Measurements from ENCODE around the gene FBF1.

Gene FBF1

GRCh38 chr17:75950855-75951554 lies 10.2 kb upstream of the FBF1 start:
- H3K9me2 ChIP-seq (replicated peaks; ENCODE audit: low read depth, low read length): no peaks in the 10 kb centered on the region
- no peak overlapping the region for H3K9ac ChIP-seq (ENCODE audit: low read depth, low read length, poor library complexity, severe bottlenecking)
- no peaks in the 10 kb centered on the region for H3K9me3 ChIP-seq (ENCODE audit: insufficient read depth, low read depth, low read length)
- TF ChIP-seq CTCF (conservative IDR thresholded peaks at IDR 0.05; ENCODE audit: low read length) (no peak), EZH2phosphoT487 (IDR thresholded peaks at IDR 0.05; ENCODE audit: borderline replicate concordance) (no peak)
- no peak overlapping the region for H2AFZ ChIP-seq (ENCODE audit: low read length)
- H3K4me2 ChIP-seq (ENCODE audit: low read depth, low read length, poor library complexity, severe bottlenecking): no peak overlapping the region
- no peaks in the 10 kb centered on the region for H3F3A ChIP-seq (ENCODE audit: low read depth)
- no peaks in the 10 kb centered on the region for H3K79me2 ChIP-seq (ENCODE audit: insufficient read depth, low read length)
- H3K36me3 ChIP-seq (ENCODE audit: insufficient read depth, low read length): peaks cover 73% of the 10 kb centered on the region; the same call in 1 of the 2 replicates
- no peaks in the 10 kb centered on the region for H4K20me1 ChIP-seq (ENCODE audit: insufficient read depth, low read length, poor library complexity, severe bottlenecking)
- H3K4me1 ChIP-seq (ENCODE audit: insufficient read depth, low read length, poor library complexity, severe bottlenecking): peaks cover 5% of the 10 kb centered on the region
- H3K4me3 ChIP-seq (ENCODE audit: low read length, poor library complexity, severe bottlenecking): no peak overlapping the region
- no peaks in the 10 kb centered on the region for H3K27me3 ChIP-seq (ENCODE audit: insufficient read depth, low read length, poor library complexity, severe bottlenecking)

DNA sequence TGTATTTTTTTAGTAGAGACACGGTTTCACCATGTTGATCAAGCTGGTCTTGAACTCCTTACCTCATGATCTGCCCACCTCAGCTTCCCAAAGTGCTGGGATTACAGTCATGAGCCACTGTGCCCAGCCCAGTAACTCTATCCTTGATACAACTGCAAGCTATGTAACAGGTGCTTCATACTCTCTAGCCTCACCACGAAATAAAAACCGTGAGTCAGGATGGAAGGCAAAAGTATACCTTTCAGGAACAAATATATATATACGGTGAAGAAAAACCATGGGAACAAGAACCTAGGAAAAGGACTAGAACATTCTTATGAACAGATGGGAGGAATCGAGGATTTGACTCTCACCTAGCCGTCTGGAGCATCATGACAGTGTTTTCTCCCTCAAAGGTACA lies 9.6 kb upstream of the FBF1 start:
- Histone ChIP-seq H4K20me1 (ENCODE audit: insufficient read depth, low read length, poor library complexity, severe bottlenecking) (no peaks in the 10 kb centered on the region), H3K9ac (ENCODE audit: low read depth, low read length, poor library complexity, severe bottlenecking) (no peak overlapping the region), H3K36me3 (ENCODE audit: insufficient read depth, low read length) (peaks cover 72% of the 10 kb centered on the region; the same call in 1 of the 2 replicates), H3K79me2 (ENCODE audit: insufficient read depth, low read length) (no peaks in the 10 kb centered on the region), H3K27me3 (ENCODE audit: insufficient read depth, low read length, poor library complexity, severe bottlenecking) (no peaks in the 10 kb centered on the region), H3K9me2 (replicated peaks; ENCODE audit: low read depth, low read length) (no peaks in the 10 kb centered on the region), H3F3A (ENCODE audit: low read depth) (no peaks in the 10 kb centered on the region), H2AFZ (ENCODE audit: low read length) (no peak overlapping the region), H3K4me1 (ENCODE audit: insufficient read depth, low read length, poor library complexity, severe bottlenecking) (peaks cover 5% of the 10 kb centered on the region), H3K9me3 (ENCODE audit: insufficient read depth, low read depth, low read length) (no peaks in the 10 kb centered on the region), H3K4me3 (ENCODE audit: low read length, poor library complexity, severe bottlenecking) (no peak overlapping the region), H3K4me2 (ENCODE audit: low read depth, low read length, poor library complexity, severe bottlenecking) (no peak overlapping the region)
- no peak for TF ChIP-seq CTCF (conservative IDR thresholded peaks at IDR 0.05; ENCODE audit: low read length)
- TF ChIP-seq EZH2phosphoT487 (IDR thresholded peaks at IDR 0.05; ENCODE audit: borderline replicate concordance): no peak

DNA sequence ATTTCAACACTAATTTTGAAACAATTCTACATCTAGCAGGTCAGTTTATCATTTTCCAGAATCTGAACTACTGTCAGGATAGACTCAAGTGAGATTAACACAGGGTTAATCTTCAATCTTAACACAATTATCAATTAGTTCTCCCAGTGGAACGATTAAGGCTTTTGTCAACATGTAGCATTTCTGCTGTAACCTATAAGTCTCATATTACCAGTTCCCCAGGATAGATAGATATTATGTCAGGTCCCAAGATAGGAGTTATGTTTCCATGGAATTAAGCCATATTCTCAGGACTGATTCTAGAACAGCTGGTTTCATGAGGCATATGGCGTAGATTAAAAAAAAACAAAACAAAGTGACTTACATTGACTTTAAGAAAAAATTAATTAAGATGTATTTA lies 4.4 kb upstream of the FBF1 start:
- H3F3A ChIP-seq (ENCODE audit: low read depth): no peaks in the 10 kb centered on the region
- H3K4me3 ChIP-seq (ENCODE audit: low read length, poor library complexity, severe bottlenecking): no peak overlapping the region
- H3K79me2 ChIP-seq (ENCODE audit: insufficient read depth, low read length): peaks cover 5% of the 10 kb centered on the region; the same call in 1 of the 2 replicates
- no peak overlapping the region for H3K4me2 ChIP-seq (ENCODE audit: low read depth, low read length, poor library complexity, severe bottlenecking)
- H2AFZ ChIP-seq (ENCODE audit: low read length): no peak overlapping the region
- no peaks in the 10 kb centered on the region for H4K20me1 ChIP-seq (ENCODE audit: insufficient read depth, low read length, poor library complexity, severe bottlenecking)
- TF ChIP-seq CTCF (conservative IDR thresholded peaks at IDR 0.05; ENCODE audit: low read length): no peak
- no peak for TF ChIP-seq EZH2phosphoT487 (IDR thresholded peaks at IDR 0.05; ENCODE audit: borderline replicate concordance)
- peaks cover 8% of the 10 kb centered on the region for H3K4me1 ChIP-seq (ENCODE audit: insufficient read depth, low read length, poor library complexity, severe bottlenecking)
- H3K9me3 ChIP-seq (ENCODE audit: insufficient read depth, low read depth, low read length): no peaks in the 10 kb centered on the region
- H3K27me3 ChIP-seq (ENCODE audit: insufficient read depth, low read length, poor library complexity, severe bottlenecking): no peaks in the 10 kb centered on the region
- peaks cover 41% of the 10 kb centered on the region; the same call in 1 of the 2 replicates for H3K36me3 ChIP-seq (ENCODE audit: insufficient read depth, low read length)
- no peaks in the 10 kb centered on the region for H3K9me2 ChIP-seq (replicated peaks; ENCODE audit: low read depth, low read length)
- H3K9ac ChIP-seq (ENCODE audit: low read depth, low read length, poor library complexity, severe bottlenecking): no peak overlapping the region
